GM12801 (cell line): ENCODE data around the gene RAB19.

Experiments
- TF ChIP-seq, protein P1 (sequence below): IDR thresholded peaks from one replicate; pipeline ENCODE4 v1.5.1; 2011; ENCODE audit warnings: control low read depth; ENCODE audit not compliant: insufficient read length; ENCODE audit errors: extremely low read depth

The RAB19 gene

DNA sequence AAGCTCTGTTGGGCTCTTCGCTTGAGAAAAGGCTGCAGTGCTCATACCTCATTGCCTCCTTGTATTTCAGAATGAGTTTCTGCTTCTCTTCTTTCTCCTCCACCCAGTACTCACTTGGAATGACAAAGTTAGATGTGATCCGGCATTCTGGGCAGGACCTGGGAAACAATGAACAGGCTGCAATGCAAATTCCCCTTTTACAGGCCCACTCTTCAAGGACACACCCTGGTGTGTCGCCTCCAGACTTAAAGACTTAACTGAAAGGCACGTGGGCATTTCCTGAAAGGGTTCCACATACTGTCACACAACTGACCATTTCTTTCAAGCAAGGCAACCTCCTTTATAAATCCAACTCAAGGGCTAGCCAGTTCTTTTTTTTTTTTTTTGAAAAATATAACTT is 51.9 kb downstream of the RAB19 start:
- TF ChIP-seq, protein P1, sequence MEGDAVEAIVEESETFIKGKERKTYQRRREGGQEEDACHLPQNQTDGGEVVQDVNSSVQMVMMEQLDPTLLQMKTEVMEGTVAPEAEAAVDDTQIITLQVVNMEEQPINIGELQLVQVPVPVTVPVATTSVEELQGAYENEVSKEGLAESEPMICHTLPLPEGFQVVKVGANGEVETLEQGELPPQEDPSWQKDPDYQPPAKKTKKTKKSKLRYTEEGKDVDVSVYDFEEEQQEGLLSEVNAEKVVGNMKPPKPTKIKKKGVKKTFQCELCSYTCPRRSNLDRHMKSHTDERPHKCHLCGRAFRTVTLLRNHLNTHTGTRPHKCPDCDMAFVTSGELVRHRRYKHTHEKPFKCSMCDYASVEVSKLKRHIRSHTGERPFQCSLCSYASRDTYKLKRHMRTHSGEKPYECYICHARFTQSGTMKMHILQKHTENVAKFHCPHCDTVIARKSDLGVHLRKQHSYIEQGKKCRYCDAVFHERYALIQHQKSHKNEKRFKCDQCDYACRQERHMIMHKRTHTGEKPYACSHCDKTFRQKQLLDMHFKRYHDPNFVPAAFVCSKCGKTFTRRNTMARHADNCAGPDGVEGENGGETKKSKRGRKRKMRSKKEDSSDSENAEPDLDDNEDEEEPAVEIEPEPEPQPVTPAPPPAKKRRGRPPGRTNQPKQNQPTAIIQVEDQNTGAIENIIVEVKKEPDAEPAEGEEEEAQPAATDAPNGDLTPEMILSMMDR = no peak

DNA sequence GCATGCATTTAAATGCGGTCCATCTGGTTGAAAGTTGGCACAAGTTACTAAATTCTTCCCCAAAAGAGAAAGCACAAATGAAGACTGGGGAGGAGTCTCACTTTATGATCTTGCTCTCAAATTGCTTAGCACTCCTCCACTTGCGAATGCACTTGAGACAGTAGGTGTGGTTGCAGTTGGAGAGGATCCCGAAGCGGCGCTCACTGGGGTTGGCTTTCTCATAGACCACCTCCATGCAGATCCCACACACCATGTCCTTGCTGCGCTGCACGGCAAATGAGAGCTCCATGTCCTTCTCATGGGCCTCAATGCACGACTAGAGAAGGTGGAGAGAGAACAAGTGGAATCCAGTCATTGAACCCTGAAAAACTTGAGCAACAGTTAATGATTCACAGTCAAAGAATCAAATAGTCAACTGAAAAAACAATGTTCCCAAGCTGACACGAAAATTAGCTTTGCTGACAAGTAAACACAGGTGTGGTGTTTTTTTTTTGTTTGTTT is 52.7 kb downstream of the RAB19 start:
- TF ChIP-seq, protein P1 = no peak

DNA sequence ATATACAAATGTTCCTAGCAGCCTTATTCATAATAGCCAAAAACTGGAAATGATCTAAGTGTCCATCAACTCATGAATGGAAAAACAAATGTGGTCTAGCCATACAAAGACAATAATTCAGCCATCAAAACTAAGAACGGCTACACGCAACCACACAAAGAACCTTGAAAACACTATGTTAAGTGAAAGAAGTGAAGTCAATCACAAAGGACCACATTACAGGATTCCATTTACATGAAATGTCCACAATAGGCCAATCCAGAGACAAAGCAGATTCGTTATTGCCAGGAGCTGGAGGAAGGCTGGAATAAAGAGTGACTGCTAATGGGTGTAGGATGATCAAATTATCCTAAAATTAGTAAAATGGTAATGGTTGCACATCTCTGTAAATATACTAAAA is 54.3 kb downstream of the RAB19 start:
- TF ChIP-seq, protein P1 = no peak

DNA sequence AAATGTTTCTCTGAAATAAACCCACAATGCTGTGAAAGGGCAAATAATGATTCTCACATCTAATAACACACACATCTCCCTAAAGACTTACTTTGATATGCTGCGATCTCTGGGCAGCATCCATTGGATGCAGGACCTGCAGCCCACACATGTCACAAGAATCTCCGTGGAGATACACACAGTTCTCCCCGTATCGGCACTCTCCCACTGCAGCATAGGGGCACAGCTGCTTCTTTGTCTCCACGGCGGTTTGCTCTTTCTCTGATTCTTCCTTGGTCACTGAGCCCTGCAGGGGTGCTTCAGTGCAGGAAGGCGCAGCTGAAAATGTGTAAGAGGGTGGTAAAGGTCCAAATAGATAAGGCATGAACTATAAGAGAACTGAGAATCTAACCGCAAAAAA is 55.1 kb downstream of the RAB19 start:
- TF ChIP-seq, protein P1 = no peak

DNA sequence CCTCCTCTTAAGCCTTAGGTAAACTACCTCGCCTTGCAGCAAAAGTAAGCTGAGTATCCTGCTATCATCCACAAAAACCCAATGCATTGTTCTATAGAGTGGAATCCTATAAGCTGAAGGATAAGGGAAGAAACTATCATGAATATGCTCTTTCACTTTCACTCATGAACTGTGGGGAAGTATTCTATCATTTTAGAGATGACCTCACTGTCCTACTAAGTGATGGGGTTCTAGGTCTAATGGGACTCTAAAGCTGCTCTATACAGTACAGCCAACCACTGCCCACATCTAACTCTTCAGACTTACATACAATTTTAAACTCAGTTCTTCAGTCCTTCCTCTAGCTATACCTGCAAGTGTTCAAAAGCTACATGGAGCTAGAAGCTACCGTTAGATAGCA is 59.3 kb downstream of the RAB19 start:
- TF ChIP-seq, protein P1 = no peak

DNA sequence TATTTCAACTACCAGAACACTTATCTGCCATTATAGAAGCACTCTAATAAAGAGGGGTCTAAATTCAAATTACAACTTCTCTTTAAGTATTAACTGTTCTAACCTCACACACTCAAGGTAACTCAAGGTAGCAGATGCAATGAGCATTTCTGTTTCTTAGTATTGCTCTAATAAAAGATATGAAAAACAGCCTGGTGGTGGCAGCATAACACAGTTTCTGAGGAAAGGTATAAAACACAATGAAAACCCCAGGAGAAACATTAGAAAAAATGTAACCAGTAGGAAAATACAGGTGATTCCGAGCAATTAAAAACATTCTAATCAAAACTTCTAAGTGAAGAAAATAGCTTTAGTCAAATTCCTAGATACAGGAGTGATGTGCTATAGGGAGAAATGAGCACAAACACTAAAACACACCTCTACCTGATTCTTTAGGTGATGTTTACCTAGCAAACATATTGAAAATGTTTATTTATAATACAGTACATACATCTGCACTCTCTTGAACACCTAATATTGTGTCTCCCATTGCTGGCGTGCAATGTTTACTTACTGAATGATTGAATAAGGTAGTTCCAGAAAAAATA is 72.0 kb downstream of the RAB19 start:
- TF ChIP-seq, protein P1 = no peak

DNA sequence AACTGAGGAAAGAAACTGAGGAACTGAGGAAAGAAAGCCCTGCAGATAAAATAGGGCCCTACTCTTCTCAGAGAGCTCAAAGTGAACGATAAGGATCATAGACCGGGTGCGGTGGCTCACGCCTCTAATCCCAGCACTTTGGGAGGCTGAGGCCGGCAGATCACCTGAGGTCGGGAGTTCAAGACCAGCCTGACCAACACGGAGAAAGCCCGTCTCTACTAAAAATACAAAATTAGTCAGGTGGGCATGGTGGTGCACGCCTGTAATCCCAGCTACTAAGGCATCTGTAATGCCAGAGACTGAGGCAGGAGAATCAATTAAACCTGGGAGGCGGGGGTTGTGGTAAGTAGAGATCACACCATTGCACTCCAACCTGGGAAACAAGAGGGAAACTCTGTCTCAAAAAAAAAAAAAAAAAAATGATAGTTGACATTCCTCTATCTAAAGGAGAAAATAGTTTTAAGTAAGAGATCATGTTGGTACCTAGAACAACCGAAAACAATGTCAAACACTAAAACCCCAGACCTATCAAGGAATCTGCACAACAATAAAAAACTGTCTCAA is 72.9 kb downstream of the RAB19 start:
- TF ChIP-seq, protein P1 = no peak
